C4-2B (cell line): ENCODE data around the gene JARID2.

Experiments used
- ZFX ChIP-seq: fragments of 450-650 bp; IDR thresholded peaks from 2 replicates; pipeline ENCODE4 v1.6.1; 2017
- TF ChIP-seq, protein P1 (sequence below): fragments of 450-650 bp; conservative IDR thresholded peaks from 2 replicates; pipeline ENCODE4 v1.5.1; 2017; ENCODE audit warnings: mild to moderate bottlenecking

DNA sequence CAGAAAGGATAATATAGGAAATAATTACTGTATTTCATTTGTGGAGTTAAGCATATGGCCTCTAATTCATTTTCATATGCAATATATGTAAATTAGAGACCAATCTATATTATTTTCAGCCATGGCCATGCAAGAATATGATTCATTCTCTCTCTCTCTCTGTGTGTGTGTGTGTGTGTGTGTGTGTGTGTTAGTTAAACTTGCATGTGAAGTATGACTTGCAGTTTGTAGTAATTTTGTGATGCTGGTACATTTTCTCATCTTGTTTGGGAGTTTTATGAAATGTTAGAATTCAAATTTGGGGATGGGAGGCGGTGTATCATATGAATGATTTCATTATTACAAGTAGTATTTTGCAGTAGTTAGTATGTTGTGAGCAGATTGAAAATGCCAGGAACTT is 74.8 kb downstream of the JARID2 start:
- TF ChIP-seq, protein P1, sequence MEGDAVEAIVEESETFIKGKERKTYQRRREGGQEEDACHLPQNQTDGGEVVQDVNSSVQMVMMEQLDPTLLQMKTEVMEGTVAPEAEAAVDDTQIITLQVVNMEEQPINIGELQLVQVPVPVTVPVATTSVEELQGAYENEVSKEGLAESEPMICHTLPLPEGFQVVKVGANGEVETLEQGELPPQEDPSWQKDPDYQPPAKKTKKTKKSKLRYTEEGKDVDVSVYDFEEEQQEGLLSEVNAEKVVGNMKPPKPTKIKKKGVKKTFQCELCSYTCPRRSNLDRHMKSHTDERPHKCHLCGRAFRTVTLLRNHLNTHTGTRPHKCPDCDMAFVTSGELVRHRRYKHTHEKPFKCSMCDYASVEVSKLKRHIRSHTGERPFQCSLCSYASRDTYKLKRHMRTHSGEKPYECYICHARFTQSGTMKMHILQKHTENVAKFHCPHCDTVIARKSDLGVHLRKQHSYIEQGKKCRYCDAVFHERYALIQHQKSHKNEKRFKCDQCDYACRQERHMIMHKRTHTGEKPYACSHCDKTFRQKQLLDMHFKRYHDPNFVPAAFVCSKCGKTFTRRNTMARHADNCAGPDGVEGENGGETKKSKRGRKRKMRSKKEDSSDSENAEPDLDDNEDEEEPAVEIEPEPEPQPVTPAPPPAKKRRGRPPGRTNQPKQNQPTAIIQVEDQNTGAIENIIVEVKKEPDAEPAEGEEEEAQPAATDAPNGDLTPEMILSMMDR, result no peak
- TF ChIP-seq ZFX, result no peak
